ENCODE data around the gene IGF1R. TPM values are rescaled to one million over a fixed set of nuclear protein-coding genes. Genes with fewer than 3 reads are reported as not detected.
A peak's percentile ranks its signal among the peaks of the same experiment; 100 is the strongest.

The IGF1R gene
- total RNA-seq, 1 experiment from 2014 or later, result 0.56 TPM

- no peaks in the 10 kb centered on the region for H3K36me3 ChIP-seq (ENCODE audit: insufficient read depth, low read length)
- H4K20me1 ChIP-seq (ENCODE audit: insufficient read depth, low read depth, low read length), result no peaks in the 10 kb centered on the region
- DNase-seq, result no peak
- no peaks in the 10 kb centered on the region for H3K4me1 ChIP-seq (ENCODE audit: low read length)
- no peak overlapping the region for H2AFZ ChIP-seq (ENCODE audit: low read length)
- no peak overlapping the region for H3K4me2 ChIP-seq (ENCODE audit: low read depth, low read length, poor library complexity, severe bottlenecking)
- H3K9me3 ChIP-seq (ENCODE audit: low read length), result no peaks in the 10 kb centered on the region
- H3K79me2 ChIP-seq (ENCODE audit: low read length), result no peaks in the 10 kb centered on the region
- H3K9ac ChIP-seq (ENCODE audit: low read length), result no peak overlapping the region
- H3K27ac ChIP-seq (ENCODE audit: low read length), result no peak overlapping the region
- H3K9me2 ChIP-seq (replicated peaks; ENCODE audit: insufficient read depth, low read length), result no peaks in the 10 kb centered on the region
- H3K4me3 ChIP-seq (ENCODE audit: low read length), result no peak overlapping the region
- no peaks in the 10 kb centered on the region for H3K27me3 ChIP-seq (ENCODE audit: low read length)
These were observed 253.2 kb downstream of the IGF1R start for GRCh38 chr15:98901434-98902072.

GRCh38 chr15:98902931-98903330 lies 254.6 kb downstream of the IGF1R start:
- no peak overlapping the region for H3K4me3 ChIP-seq (ENCODE audit: low read length)
- H3K4me2 ChIP-seq (ENCODE audit: low read depth, low read length, poor library complexity, severe bottlenecking), result no peak overlapping the region
- H3K27me3 ChIP-seq (ENCODE audit: low read length), result no peaks in the 10 kb centered on the region
- H3K4me1 ChIP-seq (ENCODE audit: low read length), result no peaks in the 10 kb centered on the region
- no peak overlapping the region for H2AFZ ChIP-seq (ENCODE audit: low read length)
- no peaks in the 10 kb centered on the region for H3K79me2 ChIP-seq (ENCODE audit: low read length)
- no peaks in the 10 kb centered on the region for H4K20me1 ChIP-seq (ENCODE audit: insufficient read depth, low read depth, low read length)
- no peak for DNase-seq
- H3K9me3 ChIP-seq (ENCODE audit: low read length), result no peaks in the 10 kb centered on the region
- no peaks in the 10 kb centered on the region for H3K36me3 ChIP-seq (ENCODE audit: insufficient read depth, low read length)
- H3K9ac ChIP-seq (ENCODE audit: low read length), result no peak overlapping the region
- H3K9me2 ChIP-seq (replicated peaks; ENCODE audit: insufficient read depth, low read length), result no peaks in the 10 kb centered on the region
- H3K27ac ChIP-seq (ENCODE audit: low read length), result no peak overlapping the region

GRCh38 chr15:98903377-98904018 lies 255.2 kb downstream of the IGF1R start:
- H3K4me1 ChIP-seq (ENCODE audit: low read length), result no peaks in the 10 kb centered on the region
- no peaks in the 10 kb centered on the region for H4K20me1 ChIP-seq (ENCODE audit: insufficient read depth, low read depth, low read length)
- no peaks in the 10 kb centered on the region for H3K36me3 ChIP-seq (ENCODE audit: insufficient read depth, low read length)
- no peak overlapping the region for H3K27ac ChIP-seq (ENCODE audit: low read length)
- H3K4me2 ChIP-seq (ENCODE audit: low read depth, low read length, poor library complexity, severe bottlenecking), result no peak overlapping the region
- no peaks in the 10 kb centered on the region for H3K9me3 ChIP-seq (ENCODE audit: low read length)
- H3K9ac ChIP-seq (ENCODE audit: low read length), result no peak overlapping the region
- DNase-seq, result no peak
- no peak overlapping the region for H3K4me3 ChIP-seq (ENCODE audit: low read length)
- no peaks in the 10 kb centered on the region for H3K79me2 ChIP-seq (ENCODE audit: low read length)
- H2AFZ ChIP-seq (ENCODE audit: low read length), result no peak overlapping the region
- H3K9me2 ChIP-seq (replicated peaks; ENCODE audit: insufficient read depth, low read length), result no peaks in the 10 kb centered on the region
- no peaks in the 10 kb centered on the region for H3K27me3 ChIP-seq (ENCODE audit: low read length)

GRCh38 chr15:98904544-98904943 lies 256.2 kb downstream of the IGF1R start:
- H3K4me1 ChIP-seq (ENCODE audit: low read length), result no peaks in the 10 kb centered on the region
- H2AFZ ChIP-seq (ENCODE audit: low read length), result no peak overlapping the region
- no peaks in the 10 kb centered on the region for H3K9me2 ChIP-seq (replicated peaks; ENCODE audit: insufficient read depth, low read length)
- no peak overlapping the region for H3K9ac ChIP-seq (ENCODE audit: low read length)
- peak; percentile 54 for DNase-seq
- no peak overlapping the region for H3K4me3 ChIP-seq (ENCODE audit: low read length)
- H3K27me3 ChIP-seq (ENCODE audit: low read length), result no peaks in the 10 kb centered on the region
- no peak overlapping the region for H3K27ac ChIP-seq (ENCODE audit: low read length)
- H3K36me3 ChIP-seq (ENCODE audit: insufficient read depth, low read length), result no peaks in the 10 kb centered on the region
- H4K20me1 ChIP-seq (ENCODE audit: insufficient read depth, low read depth, low read length), result no peaks in the 10 kb centered on the region
- H3K9me3 ChIP-seq (ENCODE audit: low read length), result no peaks in the 10 kb centered on the region
- H3K4me2 ChIP-seq (ENCODE audit: low read depth, low read length, poor library complexity, severe bottlenecking), result no peak overlapping the region
- no peaks in the 10 kb centered on the region for H3K79me2 ChIP-seq (ENCODE audit: low read length)

- no peaks in the 10 kb centered on the region for H3K79me2 ChIP-seq (ENCODE audit: low read length)
- no peak overlapping the region for H3K4me3 ChIP-seq (ENCODE audit: low read length)
- no peaks in the 10 kb centered on the region for H3K4me1 ChIP-seq (ENCODE audit: low read length)
- H3K27ac ChIP-seq (ENCODE audit: low read length), result no peak overlapping the region
- DNase-seq, result no peak
- no peak overlapping the region for H3K9ac ChIP-seq (ENCODE audit: low read length)
- H3K9me2 ChIP-seq (replicated peaks; ENCODE audit: insufficient read depth, low read length), result no peaks in the 10 kb centered on the region
- no peaks in the 10 kb centered on the region for H3K9me3 ChIP-seq (ENCODE audit: low read length)
- no peaks in the 10 kb centered on the region for H3K27me3 ChIP-seq (ENCODE audit: low read length)
- no peaks in the 10 kb centered on the region for H4K20me1 ChIP-seq (ENCODE audit: insufficient read depth, low read depth, low read length)
- H3K4me2 ChIP-seq (ENCODE audit: low read depth, low read length, poor library complexity, severe bottlenecking), result no peak overlapping the region
- no peaks in the 10 kb centered on the region for H3K36me3 ChIP-seq (ENCODE audit: insufficient read depth, low read length)
- no peak overlapping the region for H2AFZ ChIP-seq (ENCODE audit: low read length)
These were observed 257.8 kb downstream of the IGF1R start for GRCh38 chr15:98905963-98906711.

GRCh38 chr15:98906712-98907083 lies 258.4 kb downstream of the IGF1R start:
- H3K27me3 ChIP-seq (ENCODE audit: low read length), result no peaks in the 10 kb centered on the region
- no peak overlapping the region for H3K9ac ChIP-seq (ENCODE audit: low read length)
- no peak overlapping the region for H3K4me3 ChIP-seq (ENCODE audit: low read length)
- H4K20me1 ChIP-seq (ENCODE audit: insufficient read depth, low read depth, low read length), result no peaks in the 10 kb centered on the region
- no peaks in the 10 kb centered on the region for H3K9me2 ChIP-seq (replicated peaks; ENCODE audit: insufficient read depth, low read length)
- H2AFZ ChIP-seq (ENCODE audit: low read length), result no peak overlapping the region
- no peaks in the 10 kb centered on the region for H3K4me1 ChIP-seq (ENCODE audit: low read length)
- H3K27ac ChIP-seq (ENCODE audit: low read length), result no peak overlapping the region
- no peak overlapping the region for H3K4me2 ChIP-seq (ENCODE audit: low read depth, low read length, poor library complexity, severe bottlenecking)
- no peak for DNase-seq
- H3K36me3 ChIP-seq (ENCODE audit: insufficient read depth, low read length), result no peaks in the 10 kb centered on the region
- H3K79me2 ChIP-seq (ENCODE audit: low read length), result no peaks in the 10 kb centered on the region
- no peaks in the 10 kb centered on the region for H3K9me3 ChIP-seq (ENCODE audit: low read length)

- Histone ChIP-seq H3K9ac (ENCODE audit: low read length) (no peak overlapping the region), H3K27ac (ENCODE audit: low read length) (no peak overlapping the region), H4K20me1 (ENCODE audit: insufficient read depth, low read depth, low read length) (no peaks in the 10 kb centered on the region), H3K9me2 (replicated peaks; ENCODE audit: insufficient read depth, low read length) (no peaks in the 10 kb centered on the region), H3K4me3 (ENCODE audit: low read length) (no peak overlapping the region), H3K9me3 (ENCODE audit: low read length) (no peaks in the 10 kb centered on the region), H3K4me1 (ENCODE audit: low read length) (no peaks in the 10 kb centered on the region), H3K4me2 (ENCODE audit: low read depth, low read length, poor library complexity, severe bottlenecking) (no peak overlapping the region), H3K36me3 (ENCODE audit: insufficient read depth, low read length) (no peaks in the 10 kb centered on the region), H3K27me3 (ENCODE audit: low read length) (no peaks in the 10 kb centered on the region), H2AFZ (ENCODE audit: low read length) (no peak overlapping the region), H3K79me2 (ENCODE audit: low read length) (no peaks in the 10 kb centered on the region)
- no peak for DNase-seq
These were observed 259.7 kb downstream of the IGF1R start for GRCh38 chr15:98907927-98908471.

All from Karpas-422 (cell line).